ENCODE results near the gene SP2. TPM values are rescaled to one million over a fixed set of nuclear protein-coding genes. Genes with fewer than 3 reads are reported as not detected.

Gene SP2
- total RNA-seq, 2 experiments from 2014 or later = 5.8 to 22.1 TPM

- BruUV-seq (replicated peaks) = no TSS peak
- H3K4me3 ChIP-seq (ENCODE audit: low read depth, low read length, poor library complexity, severe bottlenecking) = no peak overlapping the region
- H3K4me1 ChIP-seq (ENCODE audit: insufficient read depth, low read length, poor library complexity, severe bottlenecking) = no peaks in the 10 kb centered on the region
- H3K36me3 ChIP-seq (ENCODE audit: insufficient read depth, low read length) = no peaks in the 10 kb centered on the region
- no peaks in the 10 kb centered on the region for H3K79me2 ChIP-seq (ENCODE audit: insufficient read depth, low read depth, low read length)
- no peak overlapping the region for H2AFZ ChIP-seq (ENCODE audit: low read length)
- CTCF ChIA-PET (ENCODE audit: unreplicated experiment) = no interaction called here
- H4K20me1 ChIP-seq (ENCODE audit: insufficient read depth, low read length) = no peaks in the 10 kb centered on the region
- H3K9me2 ChIP-seq (ENCODE audit: insufficient read depth, low read length) = no peaks in the 10 kb centered on the region
- H3K27ac ChIP-seq (ENCODE audit: low read depth, low read length, poor library complexity, severe bottlenecking) = no peak overlapping the region
- no peak overlapping the region for H3K4me2 ChIP-seq (ENCODE audit: low read length)
- intact Hi-C loops (cut with micrococcal nuclease; ENCODE audit: unreplicated experiment) = no loop called here
- H3K9me3 ChIP-seq (ENCODE audit: low read length) = no peaks in the 10 kb centered on the region
- POLR2A ChIA-PET = interaction anchor here (0.8 kb wide), 1 partner anchor 1047 kb away, joined by 7 read pairs; no protein-coding TSS in a partner anchor
- no peak for DNase-seq (ENCODE audit: low spot score)
- TF ChIP-seq EZH2phosphoT487 (IDR thresholded peaks at IDR 0.05; ENCODE audit: borderline replicate concordance, low read depth, low read length) (no peak), CTCF (conservative IDR thresholded peaks at IDR 0.05; ENCODE audit: low read length) (no peak)
These were observed 22.6 kb upstream of the SP2 start for GRCh38 chr17:47873200-47874090.

GRCh38 chr17:47875011-47875985 is 20.7 kb upstream of the SP2 start:
- Histone ChIP-seq H3K36me3 (ENCODE audit: insufficient read depth, low read length) (no peaks in the 10 kb centered on the region), H3K4me3 (ENCODE audit: low read depth, low read length, poor library complexity, severe bottlenecking) (no peak overlapping the region), H3K4me1 (ENCODE audit: insufficient read depth, low read length, poor library complexity, severe bottlenecking) (no peaks in the 10 kb centered on the region), H4K20me1 (ENCODE audit: insufficient read depth, low read length) (no peaks in the 10 kb centered on the region), H3K9me2 (ENCODE audit: insufficient read depth, low read length) (no peaks in the 10 kb centered on the region), H3K27ac (ENCODE audit: low read depth, low read length, poor library complexity, severe bottlenecking) (no peak overlapping the region), H3K79me2 (ENCODE audit: insufficient read depth, low read depth, low read length) (no peaks in the 10 kb centered on the region), H3K4me2 (ENCODE audit: low read length) (no peak overlapping the region), H2AFZ (ENCODE audit: low read length) (no peak overlapping the region), H3K9me3 (ENCODE audit: low read length) (no peaks in the 10 kb centered on the region)
- no TSS peak for BruUV-seq (replicated peaks)
- DNase-seq (ENCODE audit: low spot score) = no peak
- ChIA-PET CTCF (ENCODE audit: unreplicated experiment) (no interaction called here), POLR2A (no interaction called here)
- TF ChIP-seq CTCF (conservative IDR thresholded peaks at IDR 0.05; ENCODE audit: low read length) = no peak
- no peak for TF ChIP-seq EZH2phosphoT487 (IDR thresholded peaks at IDR 0.05; ENCODE audit: borderline replicate concordance, low read depth, low read length)
- intact Hi-C loops (cut with micrococcal nuclease; ENCODE audit: unreplicated experiment) = no loop called here
